Ishikawa (cell line): ENCODE results near the gene HAL.

Experiments used
- CREB1 ChIP-seq: IDR thresholded peaks from 2 replicates; pipeline ENCODE4 v1.6.1; 2012; ENCODE audit warnings: low read depth
- EP300 ChIP-seq: IDR thresholded peaks from 2 replicates; pipeline ENCODE4 v1.6.1; 2012; ENCODE audit warnings: borderline replicate concordance
- RAD21 ChIP-seq: IDR thresholded peaks from 2 replicates; pipeline ENCODE4 v1.6.1; 2012; ENCODE audit warnings: low read depth

DNA sequence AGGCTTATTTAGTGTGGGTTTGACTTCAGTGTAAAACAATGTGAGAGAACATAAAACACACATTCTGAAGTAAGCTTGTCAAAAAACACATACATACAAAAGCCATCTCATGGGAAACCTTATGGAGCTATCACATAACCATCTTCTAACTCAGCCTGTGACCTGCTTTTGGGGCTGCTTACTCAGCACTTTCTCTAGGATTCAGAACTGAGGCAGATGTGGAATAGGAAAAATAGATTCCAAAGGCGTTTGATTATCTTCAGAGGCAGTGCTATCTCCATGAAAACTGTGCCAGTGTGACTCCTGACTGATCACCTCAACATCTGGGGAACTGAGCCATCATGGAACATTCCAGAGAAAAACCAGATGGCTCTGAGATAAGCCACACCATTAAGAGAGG lies 13.5 kb downstream of the HAL start:
- TF ChIP-seq RAD21 (no peak), CREB1 (no peak), EP300 (no peak)
